ENCODE results near the gene CYBRD1.
"Not testable (repeated sequence)": the region's sequence is repeated elsewhere in the genome, so short reads cannot be mapped to it uniquely, and the experiment has no call there.

CYBRD1 gene

GRCh38 chr2:171533331-171533730, 11.1 kb downstream of the CYBRD1 start:
- Histone ChIP-seq H3K36me3 (ENCODE audit: insufficient read depth, low read length) (no peaks in the 10 kb centered on the region), H3K9me3 (replicated peaks; ENCODE audit: low read length) (no peaks in the 10 kb centered on the region), H3K4me3 (ENCODE audit: low read length) (no peak overlapping the region), H3K4me2 (ENCODE audit: low read length) (no peak overlapping the region), H3K4me1 (ENCODE audit: control insufficient read depth, insufficient read depth, low read length) (peaks cover 25% of the 10 kb centered on the region), H3K27me3 (ENCODE audit: control insufficient read depth, insufficient read depth, low read length) (no peaks in the 10 kb centered on the region), H3K9ac (ENCODE audit: low read depth, low read length) (no peak overlapping the region)

DNA sequence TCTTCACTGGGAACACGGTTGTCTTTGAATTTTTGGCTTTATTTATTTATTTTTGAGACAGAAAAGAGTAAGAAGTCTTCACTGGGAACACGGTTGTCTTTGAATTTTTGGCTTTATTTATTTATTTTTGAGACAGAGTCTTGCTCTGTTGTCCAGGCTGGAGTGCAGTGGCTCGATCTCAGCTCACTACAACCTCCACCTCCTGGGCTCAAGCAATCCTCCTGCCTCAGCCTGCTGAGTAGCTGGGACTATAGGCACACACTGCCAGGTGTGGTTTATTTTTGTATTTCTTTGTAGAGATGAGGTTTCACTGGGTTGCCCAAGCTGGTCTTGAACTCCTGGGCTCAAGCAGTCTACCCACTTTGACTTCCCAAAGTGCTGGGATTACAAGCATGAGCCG, 13.3 kb downstream of the CYBRD1 start:
- not testable (repeated sequence) for H3K4me2 ChIP-seq (ENCODE audit: low read length); H3K27me3 ChIP-seq (ENCODE audit: control insufficient read depth, insufficient read depth, low read length); H3K4me3 ChIP-seq (ENCODE audit: low read length); H3K36me3 ChIP-seq (ENCODE audit: insufficient read depth, low read length); H3K9me3 ChIP-seq (replicated peaks; ENCODE audit: low read length); H3K9ac ChIP-seq (ENCODE audit: low read depth, low read length)
- H3K4me1 ChIP-seq (ENCODE audit: control insufficient read depth, insufficient read depth, low read length), result peaks cover 21% of the 10 kb centered on the region

DNA sequence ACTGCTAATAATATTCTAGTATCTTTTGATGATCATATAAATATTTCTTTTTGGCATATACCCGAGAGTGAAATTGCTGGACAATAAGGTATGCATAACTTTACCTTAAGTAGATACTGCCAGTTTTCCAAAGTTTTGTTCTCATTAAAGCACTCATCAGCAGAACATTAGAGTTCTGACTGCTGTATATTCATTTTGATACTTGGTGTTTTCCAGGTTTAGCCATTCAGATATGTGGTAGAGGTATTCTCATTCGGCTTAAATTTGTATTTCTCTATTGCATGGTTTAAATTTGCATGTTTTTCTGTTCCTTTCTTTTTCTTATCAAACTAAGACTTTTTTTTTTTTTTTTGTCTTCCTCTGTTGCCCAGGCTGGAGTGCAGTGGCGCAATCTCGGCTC, 18.2 kb downstream of the CYBRD1 start:
- H3K27me3 ChIP-seq (ENCODE audit: control insufficient read depth, insufficient read depth, low read length), result no peaks in the 10 kb centered on the region
- H3K9me3 ChIP-seq (replicated peaks; ENCODE audit: low read length), result no peaks in the 10 kb centered on the region
- H3K4me2 ChIP-seq (ENCODE audit: low read length), result no peak overlapping the region
- no peak overlapping the region for H3K4me3 ChIP-seq (ENCODE audit: low read length)
- H3K4me1 ChIP-seq (ENCODE audit: control insufficient read depth, insufficient read depth, low read length), result peaks cover 5% of the 10 kb centered on the region
- no peak overlapping the region for H3K9ac ChIP-seq (ENCODE audit: low read depth, low read length)
- H3K36me3 ChIP-seq (ENCODE audit: insufficient read depth, low read length), result peaks cover 13% of the 10 kb centered on the region

GRCh38 chr2:171541202-171541887, 19.1 kb downstream of the CYBRD1 start:
- Histone ChIP-seq H3K9ac (ENCODE audit: low read depth, low read length) (no peak overlapping the region), H3K4me2 (ENCODE audit: low read length) (no peak overlapping the region), H3K9me3 (replicated peaks; ENCODE audit: low read length) (no peaks in the 10 kb centered on the region), H3K36me3 (ENCODE audit: insufficient read depth, low read length) (peaks cover 18% of the 10 kb centered on the region), H3K27me3 (ENCODE audit: control insufficient read depth, insufficient read depth, low read length) (no peaks in the 10 kb centered on the region), H3K4me3 (ENCODE audit: low read length) (no peak overlapping the region), H3K4me1 (ENCODE audit: control insufficient read depth, insufficient read depth, low read length) (peaks cover 5% of the 10 kb centered on the region)

DNA sequence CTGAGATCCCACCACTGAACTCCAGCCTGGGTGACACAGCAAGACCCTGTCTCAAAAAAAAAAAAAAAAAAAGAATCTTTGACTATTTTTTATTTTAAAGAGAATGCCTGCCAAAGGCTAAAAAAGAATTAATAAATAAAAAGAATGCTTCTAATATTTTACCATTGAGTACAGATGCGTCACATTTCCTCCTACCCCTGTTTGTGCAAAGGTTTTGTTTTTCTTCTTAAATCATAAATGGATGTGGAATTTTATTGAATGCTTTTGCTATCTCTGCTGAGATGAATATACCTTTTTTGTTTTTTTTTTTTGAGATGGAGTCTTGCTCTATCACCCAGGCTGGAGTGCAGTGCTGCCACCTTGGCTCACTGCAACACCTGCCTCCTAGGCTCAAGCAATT, 22.8 kb downstream of the CYBRD1 start:
- H3K4me3 ChIP-seq (ENCODE audit: low read length), result no peak overlapping the region
- H3K9me3 ChIP-seq (replicated peaks; ENCODE audit: low read length), result no peaks in the 10 kb centered on the region
- H3K36me3 ChIP-seq (ENCODE audit: insufficient read depth, low read length), result peaks cover 26% of the 10 kb centered on the region
- peaks cover 5% of the 10 kb centered on the region for H3K4me1 ChIP-seq (ENCODE audit: control insufficient read depth, insufficient read depth, low read length)
- no peak overlapping the region for H3K4me2 ChIP-seq (ENCODE audit: low read length)
- no peaks in the 10 kb centered on the region for H3K27me3 ChIP-seq (ENCODE audit: control insufficient read depth, insufficient read depth, low read length)
- no peak overlapping the region for H3K9ac ChIP-seq (ENCODE audit: low read depth, low read length)

- H3K4me2 ChIP-seq (ENCODE audit: low read length), result no peak overlapping the region
- H3K9ac ChIP-seq (ENCODE audit: low read depth, low read length), result no peak overlapping the region
- H3K9me3 ChIP-seq (replicated peaks; ENCODE audit: low read length), result no peaks in the 10 kb centered on the region
- H3K4me1 ChIP-seq (ENCODE audit: control insufficient read depth, insufficient read depth, low read length), result peaks cover 5% of the 10 kb centered on the region
- H3K36me3 ChIP-seq (ENCODE audit: insufficient read depth, low read length), result peaks cover 29% of the 10 kb centered on the region
- H3K4me3 ChIP-seq (ENCODE audit: low read length), result no peak overlapping the region
- H3K27me3 ChIP-seq (ENCODE audit: control insufficient read depth, insufficient read depth, low read length), result no peaks in the 10 kb centered on the region
Measured at GRCh38 chr2:171547256-171547655, 25.0 kb downstream of the CYBRD1 start.

DNA sequence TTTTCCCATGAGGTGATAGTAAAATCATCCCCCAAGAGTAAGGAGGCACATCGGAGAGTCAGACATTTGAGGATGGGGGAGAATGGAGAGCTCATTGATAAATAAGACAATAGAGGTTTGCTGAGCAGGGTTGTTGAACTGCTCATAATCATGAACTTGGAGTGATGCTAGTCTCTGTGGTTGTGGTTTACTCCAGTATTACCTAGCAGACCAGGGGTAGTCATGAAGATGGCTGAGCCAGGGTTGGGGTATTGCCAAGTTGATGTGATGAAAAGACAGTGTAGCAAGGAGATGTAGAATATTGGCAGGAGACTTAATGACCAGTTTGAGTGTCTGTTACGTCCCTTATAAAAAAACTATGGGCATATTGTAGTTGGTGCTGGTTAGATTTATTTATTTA, 25.4 kb downstream of the CYBRD1 start:
- Histone ChIP-seq H3K4me3 (ENCODE audit: low read length) (no peak overlapping the region), H3K36me3 (ENCODE audit: insufficient read depth, low read length) (peaks cover 33% of the 10 kb centered on the region), H3K4me2 (ENCODE audit: low read length) (no peak overlapping the region), H3K9me3 (replicated peaks; ENCODE audit: low read length) (no peaks in the 10 kb centered on the region), H3K9ac (ENCODE audit: low read depth, low read length) (no peak overlapping the region), H3K4me1 (ENCODE audit: control insufficient read depth, insufficient read depth, low read length) (peaks cover 5% of the 10 kb centered on the region), H3K27me3 (ENCODE audit: control insufficient read depth, insufficient read depth, low read length) (no peaks in the 10 kb centered on the region)

GRCh38 chr2:171550613-171551012, 28.3 kb downstream of the CYBRD1 start:
- Histone ChIP-seq H3K4me1 (ENCODE audit: control insufficient read depth, insufficient read depth, low read length) (no peaks in the 10 kb centered on the region), H3K9me3 (replicated peaks; ENCODE audit: low read length) (no peaks in the 10 kb centered on the region), H3K27me3 (ENCODE audit: control insufficient read depth, insufficient read depth, low read length) (no peaks in the 10 kb centered on the region), H3K4me3 (ENCODE audit: low read length) (no peak overlapping the region), H3K4me2 (ENCODE audit: low read length) (no peak overlapping the region), H3K9ac (ENCODE audit: low read depth, low read length) (no peak overlapping the region), H3K36me3 (ENCODE audit: insufficient read depth, low read length) (peaks cover 44% of the 10 kb centered on the region)

- Histone ChIP-seq H3K36me3 (ENCODE audit: insufficient read depth, low read length) (peaks cover 42% of the 10 kb centered on the region), H3K9me3 (replicated peaks; ENCODE audit: low read length) (no peaks in the 10 kb centered on the region), H3K4me3 (ENCODE audit: low read length) (no peak overlapping the region), H3K9ac (ENCODE audit: low read depth, low read length) (no peak overlapping the region), H3K4me2 (ENCODE audit: low read length) (no peak overlapping the region), H3K27me3 (ENCODE audit: control insufficient read depth, insufficient read depth, low read length) (no peaks in the 10 kb centered on the region), H3K4me1 (ENCODE audit: control insufficient read depth, insufficient read depth, low read length) (no peaks in the 10 kb centered on the region)
Measured at GRCh38 chr2:171551836-171552235, 29.6 kb downstream of the CYBRD1 start.

DNA sequence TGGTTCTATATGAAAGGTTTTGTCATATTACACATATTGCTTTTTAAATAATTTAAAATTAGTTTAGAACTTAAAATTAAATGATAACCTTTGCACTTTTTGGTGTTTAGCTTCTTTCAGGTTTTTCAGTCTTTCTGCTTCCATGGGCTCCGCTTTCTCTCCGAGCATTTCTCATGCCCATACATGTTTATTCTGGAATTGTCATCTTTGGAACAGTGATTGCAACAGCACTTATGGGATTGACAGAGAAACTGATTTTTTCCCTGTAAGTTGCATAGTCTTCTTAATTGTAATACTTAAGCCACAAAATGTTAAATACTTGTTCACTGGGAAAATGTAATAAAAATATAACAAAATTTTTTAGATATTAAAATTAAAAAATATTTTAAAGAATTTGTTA, 31.0 kb downstream of the CYBRD1 start:
- Histone ChIP-seq H3K9ac (ENCODE audit: low read depth, low read length) (no peak overlapping the region), H3K4me1 (ENCODE audit: control insufficient read depth, insufficient read depth, low read length) (no peaks in the 10 kb centered on the region), H3K36me3 (ENCODE audit: insufficient read depth, low read length) (peaks cover 45% of the 10 kb centered on the region), H3K4me3 (ENCODE audit: low read length) (no peak overlapping the region), H3K4me2 (ENCODE audit: low read length) (no peak overlapping the region), H3K27me3 (ENCODE audit: control insufficient read depth, insufficient read depth, low read length) (no peaks in the 10 kb centered on the region), H3K9me3 (replicated peaks; ENCODE audit: low read length) (no peaks in the 10 kb centered on the region)

- Histone ChIP-seq H3K9ac (ENCODE audit: low read depth, low read length) (no peak overlapping the region), H3K4me1 (ENCODE audit: control insufficient read depth, insufficient read depth, low read length) (no peaks in the 10 kb centered on the region), H3K4me3 (ENCODE audit: low read length) (no peak overlapping the region), H3K4me2 (ENCODE audit: low read length) (no peak overlapping the region), H3K27me3 (ENCODE audit: control insufficient read depth, insufficient read depth, low read length) (no peaks in the 10 kb centered on the region), H3K9me3 (replicated peaks; ENCODE audit: low read length) (no peaks in the 10 kb centered on the region), H3K36me3 (ENCODE audit: insufficient read depth, low read length) (peaks cover 45% of the 10 kb centered on the region)
Measured at GRCh38 chr2:171553858-171554257, 31.6 kb downstream of the CYBRD1 start.

DNA sequence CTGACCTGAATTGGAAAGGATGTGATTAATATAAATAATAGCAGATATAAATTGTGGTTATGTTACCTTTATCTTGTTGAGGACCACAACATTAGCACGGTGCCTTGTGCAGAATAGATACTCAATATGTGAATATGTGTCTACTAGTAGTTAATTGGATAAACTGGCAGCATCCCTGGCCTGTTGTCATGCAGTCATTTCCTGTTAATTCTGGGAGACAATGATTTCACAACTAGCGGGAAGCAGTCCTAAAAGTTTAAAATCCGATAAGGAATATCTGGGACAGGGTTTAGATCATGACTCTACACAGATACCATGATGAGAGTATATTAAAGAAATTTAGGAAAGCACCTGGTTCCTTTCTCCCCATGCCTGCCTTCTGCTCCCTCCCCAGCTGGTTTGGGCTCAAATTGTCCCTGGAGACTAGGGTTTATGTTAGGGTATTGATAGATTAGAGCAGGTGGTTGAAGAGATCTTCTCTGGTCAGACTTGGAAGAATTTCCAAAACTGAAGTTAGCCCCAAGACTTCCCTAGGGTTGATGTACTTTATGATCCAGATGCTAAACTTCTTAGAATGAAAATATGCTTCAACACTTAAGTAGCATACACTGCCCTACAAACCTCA, 32.8 kb downstream of the CYBRD1 start:
- peaks cover 45% of the 10 kb centered on the region for H3K36me3 ChIP-seq (ENCODE audit: insufficient read depth, low read length)
- no peak overlapping the region for H3K4me2 ChIP-seq (ENCODE audit: low read length)
- H3K4me3 ChIP-seq (ENCODE audit: low read length), result no peak overlapping the region
- no peaks in the 10 kb centered on the region for H3K4me1 ChIP-seq (ENCODE audit: control insufficient read depth, insufficient read depth, low read length)
- no peaks in the 10 kb centered on the region for H3K9me3 ChIP-seq (replicated peaks; ENCODE audit: low read length)
- no peaks in the 10 kb centered on the region for H3K27me3 ChIP-seq (ENCODE audit: control insufficient read depth, insufficient read depth, low read length)
- H3K9ac ChIP-seq (ENCODE audit: low read depth, low read length), result no peak overlapping the region
